ENCODE measurements around the gene PIK3CB.
"Not testable (repeated sequence)": the region's sequence is repeated elsewhere in the genome, so short reads cannot be mapped to it uniquely, and the experiment has no call there.

The PIK3CB gene

DNA sequence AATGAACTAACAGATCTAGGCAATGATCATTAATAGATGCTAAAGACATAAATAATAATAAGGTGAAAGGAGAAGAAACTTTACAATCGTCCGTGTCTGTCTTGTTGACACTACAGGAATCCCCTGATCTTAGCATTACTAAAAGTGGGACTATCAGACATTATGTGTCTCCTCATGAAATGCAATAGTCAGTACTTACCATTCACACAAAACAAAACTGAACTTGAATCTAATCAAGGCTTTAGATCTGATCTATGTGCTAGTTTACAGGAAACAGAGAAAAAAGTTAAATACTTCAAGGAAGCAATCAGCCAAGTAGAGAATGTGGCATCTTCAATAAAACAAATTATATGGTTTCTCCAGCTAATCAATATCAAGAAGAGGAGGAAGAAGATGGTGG, 73.7 kb downstream of the PIK3CB start:
- no peak for DNase-seq

- DNase-seq: no peak
Observed at GRCh38 chr3:138748190-138748589, 86.5 kb downstream of the PIK3CB start.

DNA sequence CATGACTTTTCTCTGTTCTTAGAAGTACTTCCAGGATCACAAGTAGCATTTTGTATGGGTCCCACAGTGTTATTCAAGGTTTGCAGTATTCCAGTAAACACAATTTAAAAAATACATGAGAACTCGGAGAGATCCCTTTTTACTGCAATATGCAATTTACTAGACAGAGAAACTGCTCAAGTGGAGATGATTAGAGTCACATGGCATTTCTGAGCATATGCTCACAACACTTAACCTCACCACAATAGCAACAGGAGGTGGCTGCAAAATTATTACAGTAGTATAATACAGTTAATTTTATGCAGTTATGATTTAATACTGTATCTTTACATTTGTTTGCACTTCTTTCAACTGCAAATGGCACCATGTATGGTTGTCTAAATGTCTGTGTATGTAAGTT, 87.5 kb downstream of the PIK3CB start:
- DNase-seq: no peak

- no peak for DNase-seq
Observed at GRCh38 chr3:138740072-138740471, 94.7 kb downstream of the PIK3CB start.

DNA sequence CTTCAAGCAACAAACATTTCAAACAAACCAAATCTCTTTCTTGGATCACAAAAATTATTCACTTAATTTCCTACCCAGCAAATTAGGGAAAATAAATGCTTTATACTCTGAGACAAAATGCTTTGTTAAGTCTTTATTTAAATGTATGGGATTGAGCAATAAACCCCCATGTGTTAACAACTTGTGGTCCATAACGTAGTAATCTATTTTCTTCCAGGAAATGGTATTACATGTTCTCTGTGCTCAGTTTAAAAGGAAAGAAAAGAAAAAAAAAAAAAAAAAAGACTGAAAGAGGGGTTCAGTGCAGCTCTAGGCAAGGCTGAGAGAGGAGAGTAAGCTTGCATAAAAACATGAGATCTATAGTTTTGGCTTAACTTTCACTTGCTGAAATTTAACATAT, 102.3 kb downstream of the PIK3CB start:
- no peak for DNase-seq

GRCh38 chr3:138726946-138727730, 107.6 kb downstream of the PIK3CB start:
- DNase-seq: peak in 1 of 51 donors; percentile 5

DNA sequence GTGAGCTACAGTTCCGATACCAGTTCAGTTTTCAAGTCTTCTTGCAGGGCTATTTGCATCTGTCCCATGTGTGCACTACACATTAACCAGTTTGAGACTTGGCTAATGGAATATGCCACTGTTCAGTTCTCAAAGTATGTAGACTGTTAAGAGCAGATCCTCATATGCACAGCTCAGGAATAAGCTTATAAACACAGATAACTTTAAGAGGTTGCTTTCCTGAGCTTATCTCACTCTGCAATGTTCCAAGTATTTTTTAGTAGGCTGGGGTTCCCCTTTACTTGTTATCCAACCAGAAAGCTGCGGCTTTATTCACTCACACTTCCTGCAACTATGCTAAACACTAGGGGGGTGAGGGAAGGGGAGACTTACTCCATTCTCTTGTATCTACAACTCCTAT, 108.7 kb downstream of the PIK3CB start:
- not testable (repeated sequence) for DNase-seq

- no peak for DNase-seq
Observed at GRCh38 chr3:138725116-138725515, 109.6 kb downstream of the PIK3CB start.

DNA sequence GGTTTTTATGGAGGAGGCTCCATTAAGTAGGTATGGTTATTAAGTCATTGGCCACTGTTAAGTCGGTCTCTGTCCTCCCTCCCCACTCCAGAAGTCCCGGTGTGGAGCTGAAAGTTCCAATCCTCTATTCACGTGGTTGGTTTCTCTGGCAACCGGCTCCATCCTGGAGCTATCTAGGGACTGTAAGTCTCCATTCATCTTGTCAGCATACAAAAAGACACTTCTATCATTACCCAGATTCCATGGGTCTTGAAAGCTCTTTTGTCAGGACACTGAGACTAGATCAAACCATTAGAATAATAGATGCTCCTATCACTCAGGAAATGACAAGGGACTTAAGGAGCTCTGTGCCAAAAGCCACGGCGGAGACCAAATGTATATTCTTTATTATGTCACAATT, 110.3 kb downstream of the PIK3CB start:
- DNase-seq: peak in 13 of 51 donors; percentile 0 to 48 (median 13)

GRCh38 chr3:138718849-138719248, 115.9 kb downstream of the PIK3CB start:
- no peak for DNase-seq

DNA sequence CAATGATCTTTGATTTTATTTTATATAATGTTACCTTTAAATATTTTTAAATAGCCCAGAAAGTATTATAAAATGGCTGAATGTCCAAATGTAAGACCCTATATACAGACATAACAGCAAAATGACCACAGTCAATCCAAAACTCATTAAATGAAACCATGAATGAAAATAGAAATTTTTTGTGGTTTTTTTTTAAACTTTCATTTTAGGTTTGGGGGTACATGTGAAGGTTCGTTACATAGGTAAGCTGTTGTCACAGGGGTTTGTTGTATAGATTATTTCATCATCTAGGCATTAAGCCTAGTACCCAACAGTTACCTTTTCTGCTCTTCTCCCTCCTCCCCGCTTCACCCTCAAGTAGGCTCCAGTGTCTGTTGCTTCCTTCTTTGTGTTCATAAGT, 117.4 kb downstream of the PIK3CB start:
- no peak for DNase-seq

GRCh38 chr3:138712086-138712485, 122.6 kb downstream of the PIK3CB start:
- no peak for DNase-seq

GRCh38 chr3:138705675-138706074, 129.1 kb downstream of the PIK3CB start:
- DNase-seq: no peak

DNA sequence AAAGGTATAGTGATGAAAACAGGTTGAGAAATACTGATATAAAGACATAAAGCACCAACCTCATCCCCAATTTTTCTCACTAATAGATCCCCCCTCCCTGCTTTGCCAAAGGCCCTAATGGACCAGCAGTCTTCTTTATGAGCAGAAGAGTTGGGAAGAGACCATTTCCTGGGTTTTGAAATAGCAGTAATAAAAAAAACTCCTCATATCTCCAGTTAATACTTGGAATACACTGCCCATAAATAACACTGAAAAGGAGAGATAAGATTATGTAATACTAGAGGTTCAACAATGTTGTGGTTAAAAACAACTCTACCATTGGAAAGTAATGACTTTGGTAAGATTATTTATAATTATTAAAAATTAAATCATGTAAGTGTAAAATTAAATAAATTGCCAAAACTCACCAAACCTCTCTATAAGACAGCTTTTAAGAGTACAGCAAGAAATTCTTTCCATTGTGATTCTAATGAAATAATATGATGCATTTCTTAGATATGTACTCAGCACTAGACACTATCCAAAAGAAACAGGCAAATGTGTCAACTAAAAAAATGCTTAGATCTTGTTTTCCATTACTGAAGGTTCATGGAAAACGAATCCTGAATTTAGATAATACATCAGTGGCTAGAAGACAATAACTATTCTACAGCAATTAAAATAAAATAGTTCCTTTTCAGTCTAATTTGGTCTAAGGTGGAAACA, 137.9 kb downstream of the PIK3CB start:
- no peak for DNase-seq

- no peak for DNase-seq
Observed at GRCh38 chr3:138694287-138695007, 140.3 kb downstream of the PIK3CB start.

DNA sequence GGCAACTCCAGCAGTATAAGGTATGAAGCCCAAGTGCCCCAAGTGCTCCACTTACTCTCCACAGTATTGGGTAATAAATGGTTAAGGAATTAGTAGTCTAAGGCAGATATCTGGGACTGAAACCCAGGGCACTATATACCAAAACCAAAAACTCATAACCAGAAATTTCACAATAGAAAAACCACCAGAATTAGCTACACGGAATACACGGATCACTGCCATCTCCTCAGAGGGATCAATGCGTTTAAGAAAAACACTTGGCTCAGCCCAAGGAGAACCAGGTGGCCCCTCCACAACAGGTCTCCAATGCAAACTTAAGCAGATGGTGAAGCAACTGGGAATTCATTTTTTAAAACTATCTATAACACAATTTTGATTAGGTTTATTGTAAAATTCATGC, 142.6 kb downstream of the PIK3CB start:
- DNase-seq: no peak

DNA sequence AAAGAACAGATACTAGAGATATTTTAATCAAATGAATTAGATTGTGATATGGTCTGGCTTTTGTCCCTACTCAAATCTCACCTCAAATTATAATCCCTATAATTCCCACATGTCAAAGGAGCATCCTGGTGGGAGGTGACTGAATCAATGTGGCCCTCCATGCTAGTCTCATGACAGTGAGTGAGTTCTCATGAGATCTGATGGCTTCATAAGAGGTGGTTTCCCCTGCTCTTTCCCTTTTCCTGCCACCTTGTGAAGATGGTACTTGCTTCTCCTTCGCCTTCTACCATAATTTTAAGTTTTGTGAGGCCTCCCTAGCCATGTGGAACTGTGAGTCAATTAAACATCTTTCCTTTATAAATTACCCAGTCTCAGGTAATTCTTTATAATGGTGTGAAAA, 143.4 kb downstream of the PIK3CB start:
- no peak for DNase-seq

DNA sequence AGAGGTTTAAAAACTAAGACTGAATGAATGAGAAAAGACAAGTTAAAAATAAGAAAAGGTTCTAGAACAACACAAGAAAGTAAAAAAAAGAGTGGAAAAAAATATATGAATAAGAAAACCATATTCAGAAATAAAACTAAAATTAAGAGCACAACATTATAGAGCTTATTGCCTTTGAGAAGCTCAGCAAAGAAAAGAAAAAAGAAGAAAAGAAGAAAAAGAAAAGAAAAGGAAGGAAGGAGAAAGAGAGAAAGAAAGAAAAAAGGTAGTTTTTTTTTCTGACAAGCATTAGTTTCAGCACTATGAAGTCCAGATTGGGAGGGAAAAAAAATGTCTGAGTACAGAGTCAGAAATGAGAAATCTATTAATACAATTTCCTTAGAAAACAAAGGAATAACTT, 144.7 kb downstream of the PIK3CB start:
- no peak for DNase-seq

DNA sequence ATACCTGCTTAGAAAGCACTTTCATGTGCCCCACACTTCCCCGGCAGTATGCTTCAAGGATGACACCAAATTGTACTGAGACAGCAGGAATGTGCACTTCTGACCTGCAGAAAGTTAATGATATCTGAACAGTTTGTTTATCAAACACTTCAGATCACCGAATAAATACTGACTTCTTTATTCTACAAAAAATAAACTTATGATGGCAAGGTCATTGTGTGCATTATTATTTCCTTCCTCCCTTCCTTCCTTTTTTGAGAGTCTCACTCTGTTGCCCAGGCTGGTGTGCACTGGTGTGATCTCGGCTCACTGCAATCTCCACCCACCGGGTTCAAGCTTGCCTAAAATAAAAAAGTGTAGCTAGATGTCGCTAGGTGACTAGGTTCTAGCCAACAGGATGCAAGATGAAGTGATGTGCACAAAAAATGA, 145.8 kb downstream of the PIK3CB start:
- DNase-seq: no peak

DNA sequence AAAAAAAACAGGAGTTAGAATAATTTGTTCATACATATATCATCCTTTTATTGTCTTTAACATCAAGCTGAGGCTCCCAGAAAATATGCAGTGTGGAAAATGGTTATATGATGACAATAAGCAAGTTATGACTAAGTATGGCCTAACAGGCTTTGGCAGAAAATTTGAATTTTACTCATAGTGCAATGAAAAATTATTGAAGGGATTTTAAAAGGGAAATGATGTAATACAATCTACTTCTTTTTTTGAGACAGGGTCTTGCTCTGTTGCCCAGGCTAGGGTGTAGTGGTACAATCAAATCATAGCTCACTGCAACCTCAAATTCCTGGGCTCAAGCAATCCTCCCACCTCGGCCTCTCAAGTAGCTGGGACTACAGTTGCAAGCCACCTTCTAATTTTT, 147.5 kb downstream of the PIK3CB start:
- DNase-seq: no peak

GRCh38 chr3:138686771-138687221, 147.9 kb downstream of the PIK3CB start:
- DNase-seq: no peak

DNA sequence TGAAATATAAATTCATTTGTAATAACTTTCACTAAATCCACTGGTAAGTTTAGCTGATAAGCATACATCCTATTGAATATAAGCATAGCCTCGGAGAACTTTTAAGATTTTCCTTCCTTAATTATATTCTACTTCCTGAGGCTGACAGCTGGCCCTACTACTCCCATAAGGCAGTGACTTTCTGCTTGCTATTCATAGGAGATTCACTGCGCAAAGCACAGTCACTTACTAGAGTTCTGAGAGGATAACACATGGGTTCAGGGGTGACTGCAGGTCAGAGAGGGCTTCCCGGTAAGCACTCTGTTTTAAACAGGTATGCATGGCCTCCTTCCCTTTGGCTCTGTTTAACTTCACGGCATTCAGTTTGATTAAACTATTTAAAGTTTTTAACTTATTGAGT, 150.3 kb downstream of the PIK3CB start:
- no peak for DNase-seq

Measured in hypothalamus (tissue), 51 donors.